HCT116 (cell line): ENCODE results near the gene TEX11. TPM values are rescaled to one million over a fixed set of nuclear protein-coding genes. Genes with fewer than 3 reads are reported as not detected.

Experiments
- ATAC-seq: fragments of 200-7000 bp; cut with Tn5 transposase; 2 replicates; pipeline ENCODE4 v1.9.1; 2020; ENCODE audit warnings: mild to moderate bottlenecking, moderate library complexity
- BruUV-seq: library from RNA; stranded (reverse); fragments of 400-500 nt; replicated peaks from 2 replicates; lab custom pipeline; 2021; lab: Mats Ljungman, UMichigan
- CTCF ChIA-PET: fragments of 300-600 bp; sonication (Branson Sonifier 250); formaldehyde crosslinking; loops from one replicate; lab custom pipeline; 2021; ENCODE audit warnings: antibody characterized with exemption; lab: Charles Lee
- POLR2A ChIA-PET: fragments of 300-600, 350-600 bp; sonication (Branson Sonifier 250); formaldehyde crosslinking; loops from one replicate; lab custom pipeline; 2021; ENCODE audit warnings: antibody characterized with exemption; lab: Charles Lee
- RAD21 ChIA-PET, 2 experiments: fragments of 300-600 bp; sonication (Branson Sonifier 250); formaldehyde crosslinking; loops; one replicate each; lab custom pipeline; 2023; ENCODE audit warnings: low total read pairs in 2 of 2; ENCODE audit not compliant: uncharacterized antibody in 2 of 2, unreplicated experiment in 2 of 2, low non-redundant PET in 1 of 2; lab: Charles Lee
- DNase-seq: peaks from one replicate; pipeline ENCODE4 v3.0.0-alpha.2; 2010; ENCODE audit warnings: low read depth, low spot score
- H2AFZ ChIP-seq: fragments of 200-600 bp; shearing (Covaris generic), sonication (generic); 2 replicates; pipeline ENCODE4 v1.6.1; 2017; ENCODE audit warnings: low read depth, mixed run types, mixed read lengths, antibody characterized with exemption, low read length; ENCODE audit not compliant: poor library complexity, severe bottlenecking
- H3K27ac ChIP-seq: 2 replicates; pipeline ENCODE4 v1.5.1; 2012; ENCODE audit warnings: low read depth, low read length
- H3K27me3 ChIP-seq: fragments of 200-600 bp; sonication (generic); 2 replicates; pipeline ENCODE4 v1.6.1; 2016; ENCODE audit warnings: mixed run types, low read length, mixed read lengths; ENCODE audit not compliant: insufficient read depth
- H3K36me3 ChIP-seq, 2 experiments: fragments of 200-500 bp in 1 of 2; fragments of 200-600 bp in 1 of 2; sonication (Bioruptor generic) in 1 of 2; sonication (generic) in 1 of 2; 2 replicates each; pipeline versions ENCODE4 v1.5.1 to v1.6.1; 2014 to 2016; ENCODE audit warnings: low read length in 2 of 2, inconsistent platforms in 1 of 2, mixed read lengths in 1 of 2, mixed run types in 1 of 2; ENCODE audit not compliant: insufficient read depth in 2 of 2, control insufficient read depth in 1 of 2
- H3K4me1 ChIP-seq, 2 experiments: fragments of 200-600 bp in 1 of 2; sonication (generic) in 1 of 2; 2 replicates each; pipeline versions ENCODE4 v1.5.1 to v1.6.1; 2012 to 2017; ENCODE audit warnings: low read length in 2 of 2, inconsistent platforms in 1 of 2, mild to moderate bottlenecking in 1 of 2, mixed read lengths in 1 of 2, mixed run types in 1 of 2, moderate library complexity in 1 of 2; ENCODE audit not compliant: insufficient read depth in 2 of 2, control insufficient read depth in 1 of 2
- H3K4me2 ChIP-seq: fragments of 200-600 bp; sonication (generic); 2 replicates; pipeline ENCODE4 v1.6.1; 2017; ENCODE audit warnings: mixed run types, low read length, mixed read lengths
- H3K4me3 ChIP-seq, 2 experiments: fragments of 200-600 bp in 1 of 2; sonication (generic) in 1 of 2; replicated peaks in 1 of 2; 2 replicates each; pipeline ENCODE4 v1.5.1; 2011 to 2016; ENCODE audit warnings: low read length in 2 of 2, control low read depth in 1 of 2, low read depth in 1 of 2, mild to moderate bottlenecking in 1 of 2, mixed read lengths in 1 of 2, mixed run types in 1 of 2
- H3K79me2 ChIP-seq: fragments of 200-600 bp; sonication (generic); 2 replicates; pipeline ENCODE4 v1.6.1; 2017; ENCODE audit warnings: mild to moderate bottlenecking, mixed run types, low read length, moderate library complexity, mixed read lengths; ENCODE audit not compliant: insufficient read depth
- H3K9ac ChIP-seq: fragments of 200-600 bp; sonication (generic); 2 replicates; pipeline ENCODE4 v1.6.1; 2016; ENCODE audit warnings: low read length, mixed read lengths
- H3K9me2 ChIP-seq: fragments of 200-600 bp; sonication (generic), shearing (Covaris generic); 2 replicates; pipeline ENCODE4 v1.6.1; 2017; ENCODE audit warnings: mixed run types, mild to moderate bottlenecking, moderate library complexity; ENCODE audit not compliant: insufficient read depth
- H3K9me3 ChIP-seq, 2 experiments: fragments of 200-500 bp in 1 of 2; fragments of 200-600 bp in 1 of 2; sonication (Bioruptor generic) in 1 of 2; sonication (generic) in 1 of 2; 2 replicates each; pipeline ENCODE4 v1.6.1; 2014 to 2017; ENCODE audit warnings: low read length in 2 of 2, mixed read lengths in 2 of 2, inconsistent platforms in 1 of 2, low read depth in 1 of 2, mild to moderate bottlenecking in 1 of 2, mixed run types in 1 of 2, moderate library complexity in 1 of 2; ENCODE audit not compliant: control insufficient read depth in 1 of 2, insufficient read depth in 1 of 2
- H4K20me1 ChIP-seq: fragments of 200-600 bp; sonication (generic), shearing (Covaris generic); 2 replicates; pipeline ENCODE4 v1.6.1; 2017; ENCODE audit warnings: mixed run types, mild to moderate bottlenecking, moderate library complexity; ENCODE audit not compliant: insufficient read depth
- ATF3 ChIP-seq: IDR thresholded peaks from 2 replicates; pipeline ENCODE4 v1.6.1; 2012
- CBX3 ChIP-seq: IDR thresholded peaks from 2 replicates; pipeline ENCODE4 v1.6.1; 2012; ENCODE audit warnings: low read depth
- CEBPB ChIP-seq: IDR thresholded peaks from 2 replicates; pipeline ENCODE4 v1.6.1; 2012; ENCODE audit warnings: low read depth
- CTCF ChIP-seq, 3 experiments: fragments of 200-600 bp in 1 of 3; sonication (generic) in 1 of 3; IDR thresholded peaks in 2 of 3; conservative IDR thresholded peaks in 1 of 3; 2 replicates each; pipeline ENCODE4 v1.5.1; 2012 to 2017; ENCODE audit warnings: low read depth in 2 of 3, low read length in 2 of 3, antibody characterized with exemption in 1 of 3, borderline replicate concordance in 1 of 3, control low read depth in 1 of 3, mild to moderate bottlenecking in 1 of 3, mixed read lengths in 1 of 3, mixed run types in 1 of 3, moderate library complexity in 1 of 3; ENCODE audit not compliant: insufficient read depth in 1 of 3
- EGR1 ChIP-seq: IDR thresholded peaks from 2 replicates; pipeline ENCODE4 v1.6.1; 2012; ENCODE audit warnings: low read depth
- ELF1 ChIP-seq: IDR thresholded peaks from 2 replicates; pipeline ENCODE4 v1.6.1; 2012; ENCODE audit warnings: low read depth, borderline replicate concordance
- EZH2 ChIP-seq: fragments of 200-600 bp; sonication (generic); IDR thresholded peaks from 2 replicates; pipeline ENCODE4 v1.6.1; 2017; ENCODE audit warnings: antibody characterized with exemption, mixed run types
- EZH2phosphoT487 ChIP-seq: fragments of 200-600 bp; IDR thresholded peaks from 2 replicates; pipeline ENCODE4 v1.6.1; 2018; ENCODE audit warnings: antibody characterized with exemption, borderline replicate concordance
- FOSL1 ChIP-seq: IDR thresholded peaks from 2 replicates; pipeline ENCODE4 v1.6.1; 2012; ENCODE audit warnings: low read depth
- JUND ChIP-seq: IDR thresholded peaks from 2 replicates; pipeline ENCODE4 v1.6.1; 2012
- POLR2AphosphoS5 ChIP-seq: IDR thresholded peaks from 2 replicates; pipeline ENCODE4 v1.6.1; 2011; ENCODE audit warnings: mild to moderate bottlenecking, low read depth, low read length, moderate library complexity
- RAD21 ChIP-seq: IDR thresholded peaks from 2 replicates; pipeline ENCODE4 v1.6.1; 2012; ENCODE audit warnings: low read depth, mild to moderate bottlenecking
- SIN3A ChIP-seq: IDR thresholded peaks from 2 replicates; pipeline ENCODE4 v1.6.1; 2012; ENCODE audit warnings: low read depth
- SP1 ChIP-seq: IDR thresholded peaks from 2 replicates; pipeline ENCODE4 v1.6.1; 2012; ENCODE audit warnings: low read depth
- TCF7L2 ChIP-seq: IDR thresholded peaks from 2 replicates; pipeline ENCODE4 v1.7.0; 2011; ENCODE audit warnings: borderline replicate concordance, inconsistent platforms; ENCODE audit not compliant: insufficient read depth, insufficient read length; ENCODE audit errors: extremely low read depth
- YY1 ChIP-seq: IDR thresholded peaks from 2 replicates; pipeline ENCODE4 v1.6.1; 2011; ENCODE audit warnings: low read length, low read depth, moderate library complexity, mild to moderate bottlenecking; ENCODE audit not compliant: insufficient replicate concordance; ENCODE audit errors: extremely low read depth
- ZFX ChIP-seq: fragments of 450-650 bp; IDR thresholded peaks from 2 replicates; pipeline ENCODE4 v1.6.1; 2017
- ZNF274 ChIP-seq: fragments of 200-500 bp; sonication (Bioruptor generic); IDR thresholded peaks from 2 replicates; pipeline ENCODE4 v1.6.1; 2014; ENCODE audit warnings: mild to moderate bottlenecking, low read depth, low read length, inconsistent platforms
- intact Hi-C: fragments of 100-400 bp; cut with micrococcal nuclease; formaldehyde crosslinking; loops from 2 replicates; pipeline ENCODE4 v1.10.0; 2022
- total RNA-seq: library from RNA; stranded (reverse); gene quantifications from one replicate; pipeline ENCODE4 v1.2.1, GENCODE V29; 2021; ENCODE audit not compliant: unreplicated experiment

The TEX11 gene
- total RNA-seq, 1 experiment from 2014 or later, result 0.10 TPM

GRCh38 chrX:70552130-70552704, 356.3 kb downstream of the TEX11 start:
- no TSS peak for BruUV-seq
- ATAC-seq (no peak), DNase-seq (no peak)
- no peak for TF ChIP-seq EGR1
- no peak for TF ChIP-seq CEBPB
- no peak for TF ChIP-seq ELF1
- TF ChIP-seq CBX3, result no peak
- no peak for TF ChIP-seq EZH2
- TF ChIP-seq TCF7L2, result no peak
- no peak for TF ChIP-seq ZNF274
- no peak for TF ChIP-seq SIN3A
- no peak for TF ChIP-seq YY1
- no peak for TF ChIP-seq CTCF (IDR thresholded peaks at IDR 0.05 in 2 of 3, conservative IDR thresholded peaks at IDR 0.05 in 1 of 3; ENCODE audit: borderline replicate concordance in 1 of 3, insufficient read depth in 1 of 3, low read depth in 2 of 3, low read length in 2 of 3)
- TF ChIP-seq EZH2phosphoT487, result no peak
- no peak for TF ChIP-seq POLR2AphosphoS5
- no peak for TF ChIP-seq FOSL1
- TF ChIP-seq JUND, result no peak
- no peak for TF ChIP-seq ZFX
- TF ChIP-seq RAD21, result no peak
- TF ChIP-seq SP1, result no peak
- no peak for TF ChIP-seq ATF3
- H3K9me2 ChIP-seq, result no peaks in the 10 kb centered on the region
- CTCF ChIA-PET, result interaction anchor here (1.0 kb wide), 1 partner anchor 100 kb away, joined by 3 read pairs; no protein-coding TSS in a partner anchor
- H2AFZ ChIP-seq, result no peak overlapping the region
- no peaks in the 10 kb centered on the region for H3K9me3 ChIP-seq
- no peaks in the 10 kb centered on the region for H3K36me3 ChIP-seq
- H3K27ac ChIP-seq, result no peak overlapping the region
- intact Hi-C loops, result loop anchor here (5.0 kb wide), 1 partner anchor 100 kb away; no protein-coding TSS in a partner anchor
- no peak overlapping the region for H3K9ac ChIP-seq
- RAD21 ChIA-PET, result no interaction called here
- no peaks in the 10 kb centered on the region for H3K27me3 ChIP-seq
- no peaks in the 10 kb centered on the region for H4K20me1 ChIP-seq
- no peak overlapping the region for H3K4me3 ChIP-seq
- H3K4me2 ChIP-seq, result no peak overlapping the region
- POLR2A ChIA-PET, result no interaction called here
- H3K79me2 ChIP-seq, result no peaks in the 10 kb centered on the region
- peaks cover 0 to 3% of the 10 kb centered on the region in 2 experiments; a peak in 2 of 4 replicates for H3K4me1 ChIP-seq
